ENCODE measurements around the gene ACTG2.

Gene ACTG2

DNA sequence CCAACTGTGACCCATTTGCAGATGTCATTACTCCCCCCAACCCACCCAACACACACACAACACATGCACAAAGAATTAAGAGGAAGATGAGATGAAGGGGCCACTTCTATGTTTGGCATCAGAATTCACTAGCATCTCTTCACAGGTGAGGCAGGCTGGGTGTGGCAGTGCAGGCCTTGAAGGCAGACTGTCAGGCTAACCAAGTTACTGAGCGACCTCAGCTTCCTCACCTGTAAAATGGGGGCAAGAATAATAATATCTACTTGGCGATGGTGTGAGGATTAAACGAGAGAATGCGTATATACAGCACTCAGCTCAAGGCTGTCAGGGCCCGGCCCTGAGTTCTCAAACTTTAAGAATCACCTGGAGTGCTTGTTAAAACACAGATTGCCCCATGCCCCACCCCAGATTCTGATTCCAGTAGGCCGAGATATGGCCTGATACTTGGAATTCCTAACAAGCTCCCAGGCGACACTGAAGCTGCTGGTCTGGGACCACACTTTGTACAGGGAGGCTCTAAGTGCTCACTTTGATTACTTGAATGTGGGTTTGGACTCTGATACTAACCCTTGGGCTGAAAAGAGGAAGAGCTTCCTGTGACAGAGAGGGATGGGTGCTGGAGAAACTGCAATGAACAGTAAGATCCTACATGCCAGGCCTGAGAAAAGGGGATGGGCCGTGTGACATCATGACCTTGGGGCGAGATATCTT, 1.1 kb downstream of the ACTG2 start:
- Histone ChIP-seq H3K9ac (ENCODE audit: low read depth, low read length) (no peak overlapping the region), H3K27me3 (ENCODE audit: insufficient read depth, low read length, poor library complexity) (peaks cover 3% of the 10 kb centered on the region), H3K27ac (ENCODE audit: low read length) (no peak overlapping the region), H2AFZ (ENCODE audit: low read depth, low read length) (no peak overlapping the region), H3K79me2 (ENCODE audit: insufficient read depth, low read length) (no peaks in the 10 kb centered on the region), H3K36me3 (ENCODE audit: insufficient read depth, low read length) (no peaks in the 10 kb centered on the region), H3K4me2 (ENCODE audit: insufficient read depth, low read length) (no peak overlapping the region), H3K4me3 (ENCODE audit: low read depth in 1 of 2, low read length in 2 of 2) (no peak overlapping the region), H3K4me1 (ENCODE audit: insufficient read depth, low read length) (peaks cover 19% of the 10 kb centered on the region), H4K20me1 (ENCODE audit: insufficient read depth, low read length) (no peaks in the 10 kb centered on the region), H3K9me3 (ENCODE audit: insufficient read depth, low read length, severe bottlenecking) (no peaks in the 10 kb centered on the region)
- ATAC-seq (ENCODE audit: insufficient read depth, low read depth) (no peak), DNase-seq (no peak)
- no peak for TF ChIP-seq EZH2 (IDR thresholded peaks at IDR 0.05; ENCODE audit: borderline replicate concordance, low read depth, low read length, severe bottlenecking)
- TF ChIP-seq CTCF (IDR thresholded peaks at IDR 0.05; ENCODE audit: borderline replicate concordance, extremely low read depth, low read length, poor library complexity, severe bottlenecking): no peak

DNA sequence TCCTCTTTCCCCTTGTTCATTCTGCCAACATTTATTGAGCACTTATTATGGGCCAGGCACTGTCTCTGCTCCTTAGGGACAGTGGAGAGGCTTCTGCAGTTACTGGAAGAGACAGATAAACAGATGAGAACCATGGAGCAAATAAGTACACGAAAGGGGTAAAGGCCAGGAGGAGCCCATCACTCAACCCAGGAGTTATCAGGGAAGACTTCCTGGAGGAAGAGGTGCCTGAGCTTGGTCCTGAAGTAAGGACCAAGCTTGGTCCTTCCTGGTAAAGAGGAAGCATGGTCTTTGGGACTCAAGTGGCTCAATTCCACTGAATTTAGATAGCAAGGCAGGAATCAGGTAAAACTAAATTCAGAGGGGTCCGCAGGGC, 1.7 kb downstream of the ACTG2 start:
- no peak for TF ChIP-seq CTCF (IDR thresholded peaks at IDR 0.05; ENCODE audit: borderline replicate concordance, extremely low read depth, low read length, poor library complexity, severe bottlenecking)
- TF ChIP-seq EZH2 (IDR thresholded peaks at IDR 0.05; ENCODE audit: borderline replicate concordance, low read depth, low read length, severe bottlenecking): no peak
- Histone ChIP-seq H4K20me1 (ENCODE audit: insufficient read depth, low read length) (no peaks in the 10 kb centered on the region), H3K79me2 (ENCODE audit: insufficient read depth, low read length) (no peaks in the 10 kb centered on the region), H3K27ac (ENCODE audit: low read length) (no peak overlapping the region), H3K9ac (ENCODE audit: low read depth, low read length) (no peak overlapping the region), H2AFZ (ENCODE audit: low read depth, low read length) (no peak overlapping the region), H3K27me3 (ENCODE audit: insufficient read depth, low read length, poor library complexity) (peaks cover 3% of the 10 kb centered on the region), H3K36me3 (ENCODE audit: insufficient read depth, low read length) (no peaks in the 10 kb centered on the region), H3K4me3 (ENCODE audit: low read depth in 1 of 2, low read length in 2 of 2) (no peak overlapping the region), H3K4me1 (ENCODE audit: insufficient read depth, low read length) (peaks cover 19% of the 10 kb centered on the region), H3K4me2 (ENCODE audit: insufficient read depth, low read length) (no peak overlapping the region), H3K9me3 (ENCODE audit: insufficient read depth, low read length, severe bottlenecking) (no peaks in the 10 kb centered on the region)
- DNase-seq (no peak), ATAC-seq (ENCODE audit: insufficient read depth, low read depth) (no peak)

DNA sequence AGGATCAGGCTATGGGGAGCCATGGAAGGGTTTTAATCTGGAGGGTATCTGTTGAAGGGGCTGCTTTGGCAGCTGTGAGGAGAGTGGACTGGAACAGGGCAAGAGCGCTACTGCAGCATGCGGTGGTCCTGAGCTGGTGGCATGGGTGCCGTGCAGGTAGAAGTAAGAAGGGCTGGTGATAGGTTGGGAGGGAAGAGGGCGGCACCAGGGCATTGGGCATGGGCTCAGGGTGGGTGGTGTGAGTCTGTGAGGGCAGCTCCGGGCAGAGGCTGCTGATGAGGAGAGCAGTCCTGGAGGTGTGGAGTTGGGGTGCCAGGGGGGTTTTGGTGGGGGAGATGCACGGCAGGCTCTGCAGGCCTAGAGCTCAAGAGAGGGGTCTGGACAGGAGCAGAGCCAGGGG, 2.1 kb downstream of the ACTG2 start:
- DNase-seq (no peak), ATAC-seq (ENCODE audit: insufficient read depth, low read depth) (no peak)
- Histone ChIP-seq H4K20me1 (ENCODE audit: insufficient read depth, low read length) (no peaks in the 10 kb centered on the region), H3K79me2 (ENCODE audit: insufficient read depth, low read length) (no peaks in the 10 kb centered on the region), H3K4me2 (ENCODE audit: insufficient read depth, low read length) (no peak overlapping the region), H3K36me3 (ENCODE audit: insufficient read depth, low read length) (no peaks in the 10 kb centered on the region), H3K27me3 (ENCODE audit: insufficient read depth, low read length, poor library complexity) (peaks cover 3% of the 10 kb centered on the region), H2AFZ (ENCODE audit: low read depth, low read length) (no peak overlapping the region), H3K4me3 (ENCODE audit: low read depth in 1 of 2, low read length in 2 of 2) (no peak overlapping the region), H3K4me1 (ENCODE audit: insufficient read depth, low read length) (peaks cover 19% of the 10 kb centered on the region), H3K9ac (ENCODE audit: low read depth, low read length) (no peak overlapping the region), H3K27ac (ENCODE audit: low read length) (no peak overlapping the region), H3K9me3 (ENCODE audit: insufficient read depth, low read length, severe bottlenecking) (no peaks in the 10 kb centered on the region)
- no peak for TF ChIP-seq CTCF (IDR thresholded peaks at IDR 0.05; ENCODE audit: borderline replicate concordance, extremely low read depth, low read length, poor library complexity, severe bottlenecking)
- no peak for TF ChIP-seq EZH2 (IDR thresholded peaks at IDR 0.05; ENCODE audit: borderline replicate concordance, low read depth, low read length, severe bottlenecking)
